ENCODE data around the gene RITA1.
"Not testable (repeated sequence)": the region's sequence is repeated elsewhere in the genome, so short reads cannot be mapped to it uniquely, and the experiment has no call there.

Gene RITA1
- total RNA-seq = 2.1 to 19.9 (median 11.2) reads per million in 18 experiments

DNA sequence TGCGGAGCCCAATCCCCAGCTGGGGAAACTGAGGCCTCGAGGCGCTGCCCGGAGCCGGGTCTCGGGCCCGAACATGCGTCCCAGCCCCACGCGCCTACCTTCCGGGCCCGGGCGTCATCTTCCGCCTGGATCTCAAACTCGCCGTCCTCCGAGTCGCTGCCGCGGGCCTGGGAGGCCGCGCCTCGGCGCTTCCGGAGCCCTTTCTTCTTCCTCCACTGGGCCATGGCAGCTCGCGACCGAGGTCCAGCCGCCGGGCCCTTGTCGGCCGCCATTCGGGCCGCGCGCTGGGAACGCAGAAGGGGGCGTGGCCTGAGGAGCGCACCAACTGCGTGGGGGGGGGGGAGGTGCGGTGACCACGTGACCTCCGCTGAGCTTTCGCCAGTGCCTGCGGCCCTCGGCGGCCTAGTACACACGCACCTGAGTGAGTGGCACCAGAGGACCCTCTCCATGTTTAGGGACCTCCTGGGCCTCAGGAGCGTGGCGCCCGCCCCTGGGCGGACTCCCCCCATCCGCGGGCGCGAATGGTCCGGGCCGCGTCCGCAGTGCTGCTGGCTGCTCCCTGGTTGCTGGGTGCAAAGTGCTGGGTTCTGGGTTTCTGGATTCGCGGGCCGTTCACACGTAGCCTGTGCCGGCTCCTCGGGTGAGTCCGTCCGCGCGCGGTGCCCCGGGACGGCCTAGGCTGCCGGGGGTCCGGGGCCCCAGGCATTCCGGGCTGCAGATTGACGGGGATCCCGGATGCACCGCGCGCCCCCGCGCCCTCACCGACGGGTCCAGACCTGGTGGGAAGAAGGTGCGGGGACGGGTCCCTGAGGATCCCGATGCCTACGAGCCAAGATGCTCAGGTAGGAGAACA, at the start of gene RITA1, which contains the start of gene DDX54:
RITA1 (plus strand) TSS at position 542 of the 853 bp plus-strand sequence. CDS start 1,026 bp downstream, outside the sequence.
DDX54 (minus strand) TSS at position 299 of the 853 bp plus-strand sequence; CDS start at position 272, 27 bp downstream.
- DNase-seq = peak; percentile 58 to 75

DNA sequence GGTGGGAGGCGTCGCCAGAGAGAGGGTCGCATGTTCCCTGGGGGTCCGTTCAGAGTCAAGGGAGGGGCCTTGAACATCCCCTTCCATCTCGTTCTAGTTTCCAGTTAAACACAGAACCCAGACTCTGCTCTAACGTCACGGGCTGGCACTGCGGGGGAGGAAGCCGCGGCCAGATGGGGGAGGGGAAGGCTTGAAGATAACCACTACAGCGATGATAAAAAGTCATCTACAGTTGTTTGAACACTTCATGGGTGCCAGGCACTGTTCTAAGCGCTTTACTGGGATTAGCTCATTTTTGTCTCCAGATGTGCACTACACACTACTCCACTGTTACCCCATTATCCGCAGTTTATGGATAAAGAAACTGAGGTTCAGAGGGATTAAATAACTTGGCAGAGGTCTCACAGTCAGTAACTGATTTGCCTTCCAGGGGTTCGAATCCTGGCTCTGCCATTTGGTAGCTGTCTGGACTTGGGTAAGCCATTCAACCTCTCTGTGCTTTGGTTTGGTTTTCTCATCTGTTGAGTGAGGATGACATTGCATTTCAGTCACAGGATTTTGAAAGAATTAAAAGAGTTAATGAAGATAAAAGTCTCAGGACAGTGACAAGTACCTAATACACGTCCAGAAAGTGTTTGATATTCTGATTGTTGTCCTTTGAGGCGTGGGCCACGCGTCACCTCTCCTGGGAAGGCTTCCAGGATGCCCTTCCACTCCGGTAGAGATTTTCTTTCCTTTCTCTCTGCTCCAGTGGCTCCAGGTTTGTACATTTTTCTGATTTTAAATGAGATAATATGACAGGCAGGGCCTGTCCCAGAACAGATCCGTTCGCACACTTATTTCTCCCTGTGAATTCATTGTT, 49.2 kb upstream of the RITA1 start:
- peak; percentile 51 to 76 for DNase-seq

GRCh38 chr12:113136990-113137511, 48.5 kb upstream of the RITA1 start:
- no peak for DNase-seq

- no peak for DNase-seq
Measured at GRCh38 chr12:113137861-113138783, 47.4 kb upstream of the RITA1 start.

GRCh38 chr12:113138826-113139225, 46.7 kb upstream of the RITA1 start:
- DNase-seq = no peak

- DNase-seq = no peak
Measured at GRCh38 chr12:113140706-113141105, 44.8 kb upstream of the RITA1 start.

- not testable (repeated sequence) for DNase-seq
Measured at GRCh38 chr12:113141716-113142115, 43.8 kb upstream of the RITA1 start.

DNA sequence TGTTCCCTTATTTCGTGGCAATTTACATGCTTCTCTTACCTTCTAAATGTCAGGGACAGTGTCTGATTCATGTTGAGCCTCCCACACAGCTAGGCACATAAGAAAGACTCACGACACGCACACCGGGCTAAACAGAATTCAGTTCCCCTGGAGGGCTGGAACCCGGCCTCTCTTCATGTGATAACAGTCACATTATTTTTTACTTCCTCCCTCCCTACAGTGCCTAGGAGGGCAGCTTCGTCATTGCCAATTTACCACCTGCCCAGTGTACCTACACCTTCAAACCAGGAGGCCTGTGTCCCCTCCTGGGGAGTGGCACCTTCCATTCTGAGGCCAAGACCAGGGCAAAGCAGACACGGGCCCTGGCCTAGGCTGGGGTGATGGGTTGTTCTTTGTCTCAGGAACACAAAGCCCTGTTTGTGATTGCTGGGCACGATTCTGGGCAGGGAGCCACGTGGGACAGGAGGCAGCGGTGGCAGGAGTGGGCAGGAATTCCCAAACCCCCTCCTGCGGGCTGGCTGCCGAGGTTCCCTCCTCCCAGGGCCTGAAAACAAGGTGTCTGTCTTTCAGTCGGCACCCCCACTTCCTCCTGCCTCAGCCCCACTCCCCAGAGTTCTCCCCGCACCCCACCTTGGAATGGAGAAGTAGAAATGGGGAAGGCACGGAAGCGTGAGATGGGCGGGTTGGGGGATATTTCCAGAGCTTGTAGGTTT, 43.2 kb upstream of the RITA1 start:
- DNase-seq = peak; percentile 84 to 95

GRCh38 chr12:113142886-113143332, 42.6 kb upstream of the RITA1 start:
- DNase-seq = peak in 1 of 2 donors; percentile 75

DNA sequence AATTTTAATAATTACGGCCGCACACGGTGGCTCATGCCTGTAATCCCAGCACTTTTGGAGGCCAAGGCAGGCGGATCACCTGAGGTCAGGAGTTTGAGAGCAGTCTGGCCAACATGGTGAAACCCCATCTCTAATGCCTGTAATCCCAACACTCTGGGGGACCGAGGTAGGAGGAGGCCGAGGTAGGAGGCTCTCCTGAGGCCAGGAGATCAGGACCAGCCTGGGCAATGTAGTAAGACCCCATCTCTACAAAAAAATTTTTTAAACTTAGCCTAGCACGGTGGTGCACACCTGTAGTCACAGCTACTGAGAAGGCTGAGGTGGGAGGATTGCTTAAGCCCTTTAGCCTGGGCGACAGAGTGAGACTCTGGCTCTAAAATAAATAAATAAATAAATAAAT, 41.6 kb upstream of the RITA1 start:
- DNase-seq = no peak

DNA sequence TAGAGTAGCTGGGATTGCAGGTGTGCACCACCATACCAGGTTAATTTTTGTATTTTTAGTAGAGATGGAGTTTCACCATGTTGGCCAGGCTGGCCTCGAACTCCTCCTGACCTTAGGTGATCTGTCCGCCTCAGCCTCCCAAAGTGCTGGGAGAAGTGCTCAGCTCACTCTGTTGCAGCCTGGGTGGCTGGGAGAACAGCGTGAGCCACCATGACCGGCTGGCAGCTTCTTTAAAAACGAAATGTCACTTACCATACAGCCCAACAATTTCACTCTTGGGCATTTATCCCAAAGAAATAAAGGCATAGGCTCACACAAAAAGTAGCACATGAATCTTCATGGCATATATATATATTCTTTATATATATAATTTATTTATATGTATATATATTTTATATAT, 40.7 kb upstream of the RITA1 start:
- no peak for DNase-seq

DNA sequence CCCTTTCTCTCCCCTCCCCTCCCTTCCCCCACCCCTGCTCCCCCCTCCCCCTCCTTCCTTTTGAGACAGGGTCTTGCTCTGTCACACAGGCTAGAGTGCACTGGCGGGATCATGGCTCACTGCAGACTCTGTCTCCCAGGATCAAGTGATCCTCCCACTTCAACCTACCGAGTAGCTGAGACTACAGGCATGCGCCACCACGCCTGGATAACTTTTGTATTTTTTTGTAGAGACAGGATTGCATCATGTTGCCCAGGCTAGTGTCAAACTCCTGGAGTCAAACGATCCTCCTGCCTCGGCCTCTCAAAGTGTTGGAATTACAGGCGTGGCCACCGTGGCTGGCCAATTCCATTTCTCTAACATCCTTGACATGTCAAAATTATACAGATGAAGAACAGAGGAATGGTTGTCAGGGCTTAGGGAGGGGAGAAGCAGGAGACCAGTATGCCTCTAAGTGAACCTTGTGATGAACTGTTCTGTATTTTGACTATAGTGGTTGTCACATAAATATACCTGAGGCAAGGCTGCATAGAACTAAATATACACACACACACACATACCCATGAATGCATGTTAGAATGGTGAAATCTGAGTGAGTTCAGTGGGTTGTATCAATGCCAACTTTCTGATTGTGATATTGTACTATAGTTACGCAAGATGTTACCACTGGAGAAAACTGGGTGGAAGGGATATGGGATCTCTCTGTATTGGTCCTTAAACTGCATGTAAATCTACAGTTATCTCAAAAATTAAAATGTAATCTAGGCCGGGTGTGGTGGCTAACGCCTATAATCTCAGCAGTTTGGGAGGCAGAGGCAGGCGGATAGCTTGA, 39.6 kb upstream of the RITA1 start:
- peak in 1 of 2 donors; percentile 42 for DNase-seq

DNA sequence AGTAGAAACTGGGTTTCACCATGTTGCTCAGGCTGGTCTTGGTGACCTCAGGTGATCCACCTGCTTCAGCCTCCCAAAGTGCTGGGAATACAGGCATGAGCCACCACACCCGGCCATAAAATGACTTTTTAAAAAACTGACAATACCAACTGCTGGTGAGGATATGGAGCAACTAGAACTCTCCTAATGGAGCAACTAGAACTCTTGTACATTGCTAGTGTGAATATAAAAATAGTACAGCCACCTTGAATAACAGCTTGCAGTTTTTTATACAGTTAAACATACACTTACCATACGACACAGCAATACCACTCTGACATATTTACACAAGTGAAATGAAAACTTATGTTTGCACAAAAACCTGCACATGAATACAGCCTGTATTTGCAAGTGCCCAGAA, 38.5 kb upstream of the RITA1 start:
- no peak for DNase-seq

DNA sequence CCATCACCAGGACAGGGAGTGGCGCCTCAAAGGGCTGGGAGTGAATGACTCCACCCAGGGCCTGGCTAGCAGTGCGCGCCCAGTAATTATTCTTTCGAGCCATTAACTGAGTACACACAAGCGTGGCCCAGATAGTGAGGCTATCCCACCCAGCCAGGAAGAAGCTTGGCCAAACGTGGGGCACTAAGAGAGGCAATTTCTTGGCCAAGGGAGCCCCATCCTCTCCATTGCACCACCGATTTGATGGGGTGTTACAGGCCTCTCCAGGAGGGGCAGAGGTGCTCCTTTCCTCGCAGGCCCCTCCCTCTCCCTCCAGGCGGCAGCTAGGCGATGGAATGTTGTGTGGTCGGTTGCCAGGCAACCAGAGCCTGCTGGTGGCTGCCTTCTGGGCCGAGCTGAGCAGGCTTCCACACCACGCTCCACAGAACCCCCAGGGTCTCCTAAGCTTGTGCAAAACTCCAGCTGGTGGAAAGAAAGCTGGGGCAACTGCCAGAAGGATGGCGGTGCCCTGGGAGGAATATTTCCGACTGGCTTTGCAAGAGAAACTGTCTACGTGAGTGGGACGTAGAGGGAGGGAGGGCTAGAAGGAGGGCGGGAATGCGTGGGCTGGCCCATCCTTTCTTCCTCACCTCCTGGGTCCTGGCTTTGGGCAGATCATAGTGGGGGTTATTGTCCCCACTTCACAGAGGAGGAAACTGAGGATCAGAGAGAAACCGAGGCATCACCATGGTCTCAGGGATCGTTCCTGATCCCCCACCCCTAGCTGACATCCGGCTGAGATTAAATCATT, 36.0 kb upstream of the RITA1 start, which contains the start of gene CFAP73:
CFAP73 (plus strand) TSS at position 364 of the 790 bp plus-strand sequence; CDS start at position 498, 134 bp downstream.
- DNase-seq = peak in 1 of 2 donors; percentile 31

- DNase-seq = no peak
Measured at GRCh38 chr12:113151655-113152054, 33.9 kb upstream of the RITA1 start.

GRCh38 chr12:113152196-113152834, 33.2 kb upstream of the RITA1 start:
- no peak for DNase-seq

GRCh38 chr12:113152835-113153814, 32.4 kb upstream of the RITA1 start:
- peak; percentile 75 to 86 for DNase-seq
